Right renal cortex interstitium (tissue), 3 donors: ENCODE measurements around the gene RBBP5. TPM values are rescaled to one million over a fixed set of nuclear protein-coding genes. Genes with fewer than 3 reads are reported as not detected.
"Not testable (repeated sequence)": the region's sequence is repeated elsewhere in the genome, so short reads cannot be mapped to it uniquely, and the experiment has no call there.

Source experiments
- DNase-seq, 3 donors: peaks; one replicate each; pipeline ENCODE4 v3.0.0-alpha.2; 2013; ENCODE audit warnings: low read depth in 3 of 3, low spot score in 2 of 3
- polyA plus RNA-seq, 3 donors: library from polyadenylated mRNA; unstranded; fragments of 120-200 nt; gene quantifications; one replicate each; pipeline ENCODE4 v1.2.1, GENCODE V29; 2013; ENCODE audit not compliant: insufficient read length in 3 of 3

Gene RBBP5
- 10 to 100 TPM; 20.4 to 22.1 (median 21.4) TPM for polyA plus RNA-seq

DNA sequence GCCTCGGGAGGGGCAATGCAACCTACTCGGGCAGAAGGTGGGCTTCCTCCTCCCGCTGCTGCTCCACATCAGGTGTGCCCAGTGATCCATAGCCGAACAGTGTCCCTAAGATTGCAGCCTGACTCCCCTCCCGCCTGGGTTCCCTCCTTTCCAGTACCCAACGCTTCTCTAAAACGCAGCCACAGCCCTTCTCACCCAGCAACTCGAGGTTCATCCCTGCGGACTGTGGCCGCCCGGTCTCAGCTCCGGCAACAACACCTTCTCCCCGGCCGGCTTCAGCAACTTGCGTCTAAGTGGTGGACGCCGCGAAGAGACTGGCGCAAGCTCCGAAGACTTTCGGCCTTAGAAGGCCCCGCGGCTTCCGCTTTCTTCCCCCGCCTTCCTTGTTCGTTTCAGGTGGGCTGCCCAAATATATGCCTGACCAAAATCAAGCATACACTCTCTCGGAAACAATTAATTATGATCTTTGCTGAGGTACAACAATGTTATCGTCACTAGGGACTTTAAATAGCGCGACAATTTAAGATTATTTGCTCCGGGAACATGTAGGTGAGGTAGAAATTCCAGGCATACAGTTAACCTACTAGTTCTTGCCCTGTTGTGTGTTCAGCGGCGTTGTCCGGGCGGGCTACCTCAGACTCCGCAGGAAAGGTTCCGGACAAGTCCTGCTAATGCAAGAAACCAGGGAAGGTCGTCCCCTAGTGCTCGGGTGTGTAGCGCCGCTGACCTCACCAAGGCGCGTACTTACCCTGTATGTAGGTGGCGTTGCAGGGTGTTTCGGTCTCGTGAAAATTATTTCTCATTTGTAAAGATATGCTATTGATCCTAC lies at the start of gene RBBP5:
TSS of gene RBBP5 (minus strand) at position 319 of the 829 bp plus-strand sequence. CDS start at position 214, 105 bp downstream.
- peak; percentile 94 to 100 (median 98) for DNase-seq

GRCh38 chr1:205171369-205171768 lies 49.6 kb upstream of the RBBP5 start:
- no peak for DNase-seq

DNA sequence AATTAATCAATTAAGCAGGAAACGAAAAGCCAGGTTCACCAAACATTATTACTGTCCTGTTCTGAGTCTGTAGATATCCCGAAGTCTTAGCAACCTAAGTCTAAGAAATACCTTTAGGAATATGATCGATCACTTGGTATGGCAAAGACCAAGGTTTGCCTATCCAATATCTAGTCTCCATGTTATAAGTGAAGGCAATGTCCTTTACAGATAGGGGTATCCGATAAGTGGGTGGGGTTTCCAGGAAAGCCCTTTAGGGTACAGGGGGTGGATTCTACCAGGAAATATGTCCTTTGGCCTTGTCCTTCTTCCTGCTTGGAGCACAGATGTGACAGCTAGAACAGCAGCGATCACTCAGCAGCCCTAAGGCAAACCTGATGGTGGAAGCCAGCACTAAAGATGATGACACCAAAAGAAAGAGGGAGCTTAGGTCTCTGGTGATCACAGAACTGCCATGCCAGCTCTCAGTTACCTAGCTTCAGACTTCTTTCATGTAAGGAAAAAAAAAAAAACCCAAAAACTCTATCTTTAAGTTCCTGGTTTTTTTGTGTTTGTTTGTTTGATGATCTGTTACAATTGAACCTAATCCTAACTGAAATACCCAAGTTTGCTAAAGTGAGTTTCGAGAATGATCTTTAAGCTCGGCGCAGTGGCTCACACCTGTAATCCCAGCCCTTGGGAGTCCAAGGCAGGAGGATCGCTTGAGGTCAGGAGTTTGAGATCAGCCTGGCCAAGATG lies 48.9 kb upstream of the RBBP5 start:
- DNase-seq = no peak

DNA sequence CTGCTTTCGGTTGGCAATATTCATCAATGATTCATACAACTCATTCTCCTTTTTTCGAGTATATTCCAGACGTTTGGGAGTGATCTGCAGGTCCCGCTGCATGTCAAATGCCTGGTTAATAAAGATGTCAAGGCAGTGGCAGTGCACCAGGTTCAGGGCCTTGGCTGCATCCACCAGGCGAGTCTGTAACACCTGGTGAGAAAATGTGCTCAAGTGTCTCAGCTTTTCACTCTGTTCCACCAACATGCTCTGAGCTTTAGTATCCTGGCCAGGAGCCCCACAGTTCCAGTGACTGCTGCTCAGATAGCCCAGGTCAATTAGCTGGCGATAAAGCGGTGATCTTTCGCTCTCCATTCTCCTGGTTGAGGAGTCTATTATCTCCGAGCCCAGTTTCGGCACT lies 47.5 kb upstream of the RBBP5 start:
- no peak for DNase-seq

GRCh38 chr1:205168291-205168690 lies 46.5 kb upstream of the RBBP5 start:
- DNase-seq = no peak

DNA sequence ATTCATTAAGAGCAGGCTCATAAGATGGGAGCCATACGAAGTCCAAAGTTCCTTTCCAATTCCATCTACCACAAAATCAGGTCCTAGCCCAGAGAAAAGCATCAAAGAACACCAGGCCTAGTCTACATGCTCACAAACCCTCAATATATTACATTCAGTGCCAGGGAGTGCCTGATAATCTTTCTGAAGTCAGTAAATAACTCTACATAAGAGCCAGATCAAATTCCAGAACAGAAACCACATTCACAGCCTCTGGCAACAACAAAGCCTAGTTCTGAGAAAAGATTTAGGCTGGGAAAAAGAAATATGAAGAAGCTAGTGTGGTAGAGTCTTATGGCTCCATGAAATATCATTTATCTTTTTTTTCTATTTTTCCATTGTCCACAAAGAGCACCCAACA lies 40.5 kb upstream of the RBBP5 start:
- no peak for DNase-seq

- no peak for DNase-seq
These were observed 39.3 kb upstream of the RBBP5 start for GRCh38 chr1:205161076-205161475.

DNA sequence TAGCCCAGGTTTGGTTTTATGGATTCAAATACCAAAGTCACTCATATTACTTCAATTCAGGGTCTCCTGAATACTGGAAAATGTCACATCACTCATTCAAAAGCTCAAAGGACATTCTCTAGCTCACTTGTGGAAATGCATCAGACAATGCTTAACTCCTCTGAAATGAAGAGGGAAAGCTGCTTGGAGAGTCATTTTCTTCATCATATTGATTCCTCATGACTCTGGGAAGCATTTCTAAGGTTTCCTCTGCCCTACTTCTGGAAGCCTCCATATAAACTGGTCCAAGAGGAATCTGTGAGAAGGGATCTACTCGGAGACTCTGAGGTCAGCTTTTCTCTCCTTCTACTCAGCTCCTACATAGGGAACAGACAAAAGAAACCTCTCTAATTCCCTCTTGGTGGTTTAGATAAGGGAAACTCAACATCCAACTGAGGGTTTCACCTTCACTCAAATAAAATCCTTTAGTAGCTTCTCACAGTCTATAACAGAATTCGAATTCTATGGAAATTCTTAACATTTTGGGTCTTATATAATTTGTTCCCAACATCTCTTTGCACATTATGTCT lies 36.4 kb upstream of the RBBP5 start:
- DNase-seq = no peak

GRCh38 chr1:205155665-205156377 lies 34.0 kb upstream of the RBBP5 start:
- DNase-seq = not testable (repeated sequence)

- DNase-seq = no peak
These were observed 30.7 kb upstream of the RBBP5 start for GRCh38 chr1:205152505-205152904.

GRCh38 chr1:205150651-205151428 lies 29.1 kb upstream of the RBBP5 start:
- DNase-seq = no peak

DNA sequence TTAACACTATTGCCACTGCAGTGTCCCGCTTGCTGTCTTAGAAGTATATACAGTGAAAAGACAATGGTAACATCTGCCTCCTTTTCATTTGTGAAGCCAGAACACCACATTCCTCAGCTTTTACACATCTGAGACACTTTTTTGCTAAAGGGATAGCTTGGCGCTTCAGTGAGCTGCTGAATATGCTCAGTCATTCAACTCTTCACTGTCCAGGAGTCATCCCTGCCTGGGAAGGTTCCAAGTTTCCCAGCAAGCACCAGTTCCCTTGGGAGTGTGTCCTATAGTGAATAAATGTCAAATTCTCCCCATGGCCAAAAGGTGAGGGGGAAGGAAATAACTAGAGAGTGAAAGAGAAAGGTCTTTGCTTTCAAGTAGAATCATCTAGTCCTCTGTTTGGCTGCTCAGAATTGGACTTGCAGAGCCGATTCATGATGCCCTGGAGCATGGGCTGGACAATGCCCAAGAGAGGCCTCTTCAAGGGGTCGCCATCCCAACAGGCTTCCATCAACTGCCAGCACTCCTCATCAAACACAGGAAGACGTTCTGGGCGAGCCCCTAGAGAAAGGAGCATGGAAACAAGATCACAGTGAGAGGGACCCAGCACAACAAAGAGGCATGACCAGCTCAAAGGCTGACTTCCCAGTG lies 25.5 kb upstream of the RBBP5 start:
- no peak for DNase-seq

DNA sequence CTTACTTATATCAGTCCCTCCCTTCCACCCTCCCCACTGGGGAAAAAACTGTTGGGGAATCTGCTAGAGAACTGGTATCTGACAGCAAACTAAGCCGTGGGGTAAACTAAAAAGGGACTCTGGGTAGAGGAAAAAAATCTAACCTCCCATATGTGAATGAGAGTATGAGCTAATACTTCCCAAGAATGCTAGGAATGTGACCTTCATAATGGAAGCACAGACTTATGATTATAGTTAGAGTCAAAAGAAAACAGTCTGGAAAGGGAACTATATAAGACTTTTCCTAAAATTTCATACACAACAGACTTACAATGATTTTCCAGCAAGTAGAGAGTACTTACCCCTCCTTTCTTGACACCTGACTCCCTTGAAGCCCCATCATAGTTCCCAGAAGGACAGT lies 23.0 kb upstream of the RBBP5 start:
- no peak for DNase-seq

GRCh38 chr1:205144046-205144720 lies 22.4 kb upstream of the RBBP5 start:
- no peak for DNase-seq

DNA sequence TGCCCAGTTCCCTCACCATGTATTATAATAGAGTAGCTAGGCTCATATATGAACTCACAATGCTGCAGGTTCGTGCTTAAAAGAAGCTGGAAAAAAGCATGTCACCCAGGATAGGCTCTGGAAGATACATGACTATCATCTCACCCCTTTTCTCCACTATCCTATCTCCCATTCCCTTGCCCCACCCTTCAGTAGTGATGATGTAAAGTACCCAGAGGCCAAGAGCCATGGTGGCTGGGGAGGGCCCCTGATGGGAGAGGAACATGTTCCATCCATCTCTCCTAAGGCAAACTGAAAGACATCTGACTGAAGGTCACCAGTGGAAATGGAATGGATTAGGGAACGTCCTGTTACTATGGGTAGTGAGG lies 20.3 kb upstream of the RBBP5 start:
- DNase-seq = no peak

DNA sequence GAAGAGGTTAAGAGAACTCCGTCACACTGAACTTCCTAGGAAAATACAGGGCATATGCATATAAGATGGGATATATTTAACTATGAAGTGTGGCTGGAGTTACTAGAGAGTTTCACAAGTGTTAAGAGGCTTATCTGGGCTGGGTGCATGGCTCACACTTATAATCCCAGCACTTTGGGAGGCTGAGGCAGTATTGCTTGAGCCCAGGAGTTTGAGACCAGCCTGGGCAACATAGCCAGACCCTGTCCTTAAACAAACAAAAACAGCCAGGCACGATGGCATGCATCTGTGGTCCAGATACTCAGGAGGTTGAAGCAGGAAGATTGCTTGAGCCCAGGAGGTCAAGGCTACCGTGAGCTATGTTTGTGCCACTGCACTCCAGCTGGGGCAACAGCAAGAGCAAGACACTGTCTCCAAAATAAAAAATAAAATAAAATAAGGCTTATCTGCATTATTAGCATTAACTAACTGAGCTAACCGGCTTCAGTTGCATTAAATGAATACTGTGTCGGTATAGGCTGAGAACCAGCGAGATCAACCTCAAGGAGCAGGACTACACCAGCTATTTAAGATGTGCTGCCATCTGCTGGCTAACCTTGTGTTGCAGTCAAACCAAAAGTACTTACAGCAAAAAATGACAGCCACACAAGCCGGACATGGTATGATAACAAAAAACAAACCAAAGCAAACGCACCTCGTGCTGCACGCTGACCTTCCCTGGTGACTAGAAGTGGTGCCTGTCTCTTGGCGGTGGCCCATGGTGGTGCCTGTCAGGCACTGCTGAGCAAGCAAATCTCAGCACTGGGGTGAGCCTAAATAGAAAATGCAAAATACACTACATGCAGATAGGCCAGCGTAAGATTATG lies 19.7 kb upstream of the RBBP5 start:
- peak; percentile 64 to 75 (median 64) for DNase-seq

DNA sequence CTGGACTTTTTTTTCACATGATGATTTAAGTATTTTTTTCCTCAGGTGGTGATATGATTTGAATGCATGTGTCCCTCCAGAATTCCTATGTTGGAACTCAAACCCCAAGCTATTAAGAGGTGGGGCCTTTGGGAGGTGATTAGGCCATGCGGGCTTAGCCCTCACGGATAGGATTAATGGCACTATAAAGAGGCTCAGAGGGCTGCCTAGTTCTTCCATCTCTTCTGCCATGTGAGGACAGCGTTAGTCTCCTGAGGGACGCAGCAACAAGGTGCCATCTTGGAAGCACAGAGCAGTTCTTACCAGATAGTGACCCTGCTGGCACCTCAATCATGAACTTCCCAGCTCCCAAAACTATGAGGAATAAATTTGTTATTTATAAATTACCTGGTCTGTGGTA lies 18.3 kb upstream of the RBBP5 start:
- no peak for DNase-seq

DNA sequence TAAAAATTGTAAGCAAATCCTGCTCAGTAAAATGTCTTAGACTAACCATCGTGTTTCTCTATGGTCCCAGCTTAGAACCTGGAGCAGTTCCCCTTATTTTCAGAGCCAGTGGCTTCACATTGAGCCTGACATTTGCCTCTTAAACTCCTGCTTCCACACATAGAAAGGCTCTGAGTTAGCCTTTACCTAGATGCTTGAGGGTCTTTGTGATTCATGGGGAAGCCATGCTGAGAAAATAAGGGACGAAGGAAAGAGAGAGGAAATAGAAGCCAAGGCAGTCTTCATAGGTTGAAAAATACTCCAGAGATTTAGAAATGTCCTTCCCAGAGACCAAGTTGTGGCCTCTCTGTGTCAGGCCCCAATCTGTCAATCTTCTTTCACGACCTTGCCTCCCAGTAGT lies 16.1 kb upstream of the RBBP5 start:
- DNase-seq = no peak
